Vagina (tissue), 2 donors: Measurements from ENCODE around the gene DPH7.

Experiments
- POLR2A ChIP-seq, 2 donors: fragments of 450-650 bp; IDR thresholded peaks; one replicate each; pipeline ENCODE4 v1.6.1; 2017; ENCODE audit warnings: antibody characterized with exemption in 2 of 2, mild to moderate bottlenecking in 2 of 2, moderate library complexity in 2 of 2
- POLR2AphosphoS5 ChIP-seq, 2 donors: sonication (generic); formaldehyde crosslinking; IDR thresholded peaks; one replicate each; pipeline ENCODE4 v1.9.0; 2017; ENCODE audit warnings: antibody characterized with exemption in 2 of 2, mild to moderate bottlenecking in 2 of 2, low read depth in 1 of 2; ENCODE audit not compliant: insufficient read depth in 1 of 2
- TF ChIP-seq, protein P1 (sequence below), 3 experiments: fragments of 450-650 bp in 2 of 3; fragments of 200-600 bp in 1 of 3; sonication (generic) in 1 of 3; IDR thresholded peaks; one replicate each; pipeline ENCODE4 v1.5.1; 2017 to 2019; ENCODE audit warnings: antibody characterized with exemption in 3 of 3, mild to moderate bottlenecking in 2 of 3, moderate library complexity in 2 of 3

DNA sequence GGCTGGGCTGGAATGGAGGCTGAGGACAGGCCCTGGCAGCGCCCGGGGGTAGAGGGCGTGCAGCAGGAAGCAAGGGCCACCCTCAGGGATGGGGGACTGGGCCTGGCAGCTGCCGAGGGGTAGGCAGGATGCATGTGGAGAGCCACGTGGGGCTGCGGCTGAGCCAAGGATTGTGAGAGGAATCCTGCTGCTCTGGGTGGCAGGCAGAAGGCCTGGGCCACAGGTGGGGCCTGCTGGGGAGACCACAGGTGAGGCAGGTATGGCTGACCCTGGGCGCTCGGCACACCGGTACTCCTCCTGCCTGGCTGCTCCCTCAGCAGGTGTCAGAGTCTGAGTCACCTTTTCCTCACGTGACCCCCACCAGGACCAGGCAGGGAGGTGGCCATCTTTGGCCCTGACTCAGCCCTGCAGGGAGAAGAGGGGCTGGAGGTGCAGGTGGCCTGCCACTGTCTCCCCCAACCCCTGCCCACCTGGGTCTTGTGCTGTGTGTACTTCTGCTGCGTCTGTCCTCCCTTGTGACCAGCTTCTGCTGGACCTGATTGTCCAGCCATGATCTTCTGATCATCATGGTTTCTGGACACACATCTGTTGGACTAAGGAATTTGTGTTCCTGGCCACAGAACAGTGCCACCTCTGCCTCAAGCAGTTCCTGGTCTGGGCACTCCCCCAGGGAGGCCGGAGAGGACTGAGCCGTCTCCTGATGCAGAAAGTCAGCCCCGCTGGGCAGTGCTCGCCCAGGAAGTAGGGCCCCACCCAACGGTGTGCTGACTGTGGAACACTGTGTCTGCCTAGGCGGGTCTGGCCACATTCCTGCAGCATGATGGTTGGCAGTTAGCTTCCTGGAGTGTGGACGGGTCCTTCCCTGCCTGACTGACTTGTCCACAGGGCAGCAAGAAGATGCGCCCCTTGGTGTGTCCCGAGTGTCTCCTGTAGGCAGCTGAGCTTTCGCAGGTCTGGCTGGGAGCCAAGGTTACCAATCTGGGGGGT is 33.2 kb upstream of the DPH7 start:
- TF ChIP-seq POLR2A (IDR thresholded peaks at IDR 0.05) (no peak), POLR2AphosphoS5 (IDR thresholded peaks at IDR 0.05; ENCODE audit: insufficient read depth in 1 of 2, low read depth in 1 of 2) (peak in 1 of 2 donors; percentile 69)
- TF ChIP-seq, protein P1, sequence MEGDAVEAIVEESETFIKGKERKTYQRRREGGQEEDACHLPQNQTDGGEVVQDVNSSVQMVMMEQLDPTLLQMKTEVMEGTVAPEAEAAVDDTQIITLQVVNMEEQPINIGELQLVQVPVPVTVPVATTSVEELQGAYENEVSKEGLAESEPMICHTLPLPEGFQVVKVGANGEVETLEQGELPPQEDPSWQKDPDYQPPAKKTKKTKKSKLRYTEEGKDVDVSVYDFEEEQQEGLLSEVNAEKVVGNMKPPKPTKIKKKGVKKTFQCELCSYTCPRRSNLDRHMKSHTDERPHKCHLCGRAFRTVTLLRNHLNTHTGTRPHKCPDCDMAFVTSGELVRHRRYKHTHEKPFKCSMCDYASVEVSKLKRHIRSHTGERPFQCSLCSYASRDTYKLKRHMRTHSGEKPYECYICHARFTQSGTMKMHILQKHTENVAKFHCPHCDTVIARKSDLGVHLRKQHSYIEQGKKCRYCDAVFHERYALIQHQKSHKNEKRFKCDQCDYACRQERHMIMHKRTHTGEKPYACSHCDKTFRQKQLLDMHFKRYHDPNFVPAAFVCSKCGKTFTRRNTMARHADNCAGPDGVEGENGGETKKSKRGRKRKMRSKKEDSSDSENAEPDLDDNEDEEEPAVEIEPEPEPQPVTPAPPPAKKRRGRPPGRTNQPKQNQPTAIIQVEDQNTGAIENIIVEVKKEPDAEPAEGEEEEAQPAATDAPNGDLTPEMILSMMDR (IDR thresholded peaks at IDR 0.05), result no peak
